A673 (cell line): ENCODE results near the gene KLK14.

Experiments
- EZH2 ChIP-seq: fragments of 200-600 bp; sonication (generic); IDR thresholded peaks from 2 replicates; pipeline ENCODE4 v1.6.1; 2017; ENCODE audit warnings: borderline replicate concordance, low read depth, mild to moderate bottlenecking, mixed read lengths, antibody characterized with exemption, low read length; ENCODE audit not compliant: poor library complexity, severe bottlenecking
- TF ChIP-seq, protein P1 (sequence below): fragments of 300-800, 200-600 bp; sonication (generic); conservative IDR thresholded peaks from 2 replicates; pipeline ENCODE4 v1.5.1; 2017; ENCODE audit warnings: low read depth, mild to moderate bottlenecking, antibody characterized with exemption, low read length, moderate library complexity, mixed read lengths

DNA sequence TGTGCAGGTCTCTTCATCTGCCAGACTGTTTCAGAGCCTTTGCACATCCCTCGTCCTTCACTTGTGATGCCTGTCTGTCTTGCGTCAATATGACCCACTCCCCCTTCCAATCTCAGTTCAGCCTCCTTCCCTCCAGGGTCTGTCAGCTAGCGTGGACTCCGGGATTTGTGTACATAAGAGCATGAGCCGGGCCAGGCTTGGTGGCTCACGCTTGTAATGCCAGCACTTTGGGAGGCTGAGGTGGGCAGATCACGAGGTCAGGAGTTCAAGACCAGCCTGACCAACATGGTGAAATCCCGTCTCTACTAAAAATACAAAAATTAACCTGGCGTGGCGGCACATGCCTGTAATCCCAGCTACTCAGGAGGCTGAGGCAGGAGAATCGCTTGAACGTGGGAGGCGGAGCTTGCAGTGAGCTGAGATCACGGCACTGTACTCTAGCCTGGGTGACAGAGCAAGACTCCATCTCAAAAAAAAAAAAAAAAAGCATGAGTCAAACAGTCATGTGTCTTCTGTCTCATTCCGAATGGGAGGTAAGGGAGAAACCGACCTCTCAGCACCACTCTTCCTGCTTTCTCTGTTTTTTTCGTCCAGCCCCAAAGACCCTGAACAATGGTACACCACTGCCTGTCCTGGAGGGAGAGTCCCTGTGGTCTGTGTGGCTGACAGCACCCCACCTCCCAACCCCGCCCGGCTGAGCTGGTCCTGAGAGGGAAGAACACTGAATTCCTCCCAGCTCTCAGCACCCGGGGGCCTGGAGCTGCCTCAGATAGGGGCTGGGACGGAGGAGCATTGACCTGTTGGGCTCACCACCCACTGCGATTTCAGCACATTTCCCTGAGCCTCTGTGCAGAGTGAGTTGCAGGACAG, 39.7 kb upstream of the KLK14 start:
- TF ChIP-seq, protein P1, sequence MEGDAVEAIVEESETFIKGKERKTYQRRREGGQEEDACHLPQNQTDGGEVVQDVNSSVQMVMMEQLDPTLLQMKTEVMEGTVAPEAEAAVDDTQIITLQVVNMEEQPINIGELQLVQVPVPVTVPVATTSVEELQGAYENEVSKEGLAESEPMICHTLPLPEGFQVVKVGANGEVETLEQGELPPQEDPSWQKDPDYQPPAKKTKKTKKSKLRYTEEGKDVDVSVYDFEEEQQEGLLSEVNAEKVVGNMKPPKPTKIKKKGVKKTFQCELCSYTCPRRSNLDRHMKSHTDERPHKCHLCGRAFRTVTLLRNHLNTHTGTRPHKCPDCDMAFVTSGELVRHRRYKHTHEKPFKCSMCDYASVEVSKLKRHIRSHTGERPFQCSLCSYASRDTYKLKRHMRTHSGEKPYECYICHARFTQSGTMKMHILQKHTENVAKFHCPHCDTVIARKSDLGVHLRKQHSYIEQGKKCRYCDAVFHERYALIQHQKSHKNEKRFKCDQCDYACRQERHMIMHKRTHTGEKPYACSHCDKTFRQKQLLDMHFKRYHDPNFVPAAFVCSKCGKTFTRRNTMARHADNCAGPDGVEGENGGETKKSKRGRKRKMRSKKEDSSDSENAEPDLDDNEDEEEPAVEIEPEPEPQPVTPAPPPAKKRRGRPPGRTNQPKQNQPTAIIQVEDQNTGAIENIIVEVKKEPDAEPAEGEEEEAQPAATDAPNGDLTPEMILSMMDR: no peak
- no peak for TF ChIP-seq EZH2
